Choroid plexus epithelial cell (primary cell): ENCODE results near the gene LPP.
A peak's percentile ranks its signal among the peaks of the same experiment; 100 is the strongest.

Experiments used
- DNase-seq: peaks from one replicate; pipeline ENCODE4 v3.0.0-alpha.2; 2010; ENCODE audit warnings: low read depth
- H3K4me3 ChIP-seq: 2 replicates; pipeline ENCODE4 v1.5.1; 2011; ENCODE audit warnings: low read depth, mild to moderate bottlenecking, control low read depth, low read length, moderate library complexity
- TF ChIP-seq, protein P1 (sequence below): conservative IDR thresholded peaks from 2 replicates; pipeline ENCODE4 v1.5.1; 2011; ENCODE audit warnings: low read depth, mild to moderate bottlenecking, control low read depth, inconsistent platforms, low read length, moderate library complexity

The LPP gene

DNA sequence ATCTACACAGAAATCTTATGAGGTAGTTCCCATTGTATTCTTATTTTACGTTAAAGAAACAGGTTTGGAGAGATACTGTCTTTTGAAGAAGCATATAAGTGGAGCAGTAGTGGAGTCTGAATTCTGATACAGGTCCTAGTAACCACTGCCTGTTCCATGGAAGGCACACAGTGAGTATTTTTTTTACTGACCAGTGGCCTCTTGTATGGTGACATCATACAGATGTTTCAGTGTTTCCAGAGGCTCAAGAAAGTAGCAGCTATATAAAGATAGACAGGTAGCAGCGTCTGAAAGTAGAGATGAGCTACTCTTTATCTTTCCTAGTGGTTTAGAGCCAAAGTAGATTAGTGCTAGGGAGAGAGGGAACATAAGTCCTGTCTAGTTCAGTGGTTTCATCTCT lies 173.5 kb downstream of the LPP start:
- TF ChIP-seq, protein P1, sequence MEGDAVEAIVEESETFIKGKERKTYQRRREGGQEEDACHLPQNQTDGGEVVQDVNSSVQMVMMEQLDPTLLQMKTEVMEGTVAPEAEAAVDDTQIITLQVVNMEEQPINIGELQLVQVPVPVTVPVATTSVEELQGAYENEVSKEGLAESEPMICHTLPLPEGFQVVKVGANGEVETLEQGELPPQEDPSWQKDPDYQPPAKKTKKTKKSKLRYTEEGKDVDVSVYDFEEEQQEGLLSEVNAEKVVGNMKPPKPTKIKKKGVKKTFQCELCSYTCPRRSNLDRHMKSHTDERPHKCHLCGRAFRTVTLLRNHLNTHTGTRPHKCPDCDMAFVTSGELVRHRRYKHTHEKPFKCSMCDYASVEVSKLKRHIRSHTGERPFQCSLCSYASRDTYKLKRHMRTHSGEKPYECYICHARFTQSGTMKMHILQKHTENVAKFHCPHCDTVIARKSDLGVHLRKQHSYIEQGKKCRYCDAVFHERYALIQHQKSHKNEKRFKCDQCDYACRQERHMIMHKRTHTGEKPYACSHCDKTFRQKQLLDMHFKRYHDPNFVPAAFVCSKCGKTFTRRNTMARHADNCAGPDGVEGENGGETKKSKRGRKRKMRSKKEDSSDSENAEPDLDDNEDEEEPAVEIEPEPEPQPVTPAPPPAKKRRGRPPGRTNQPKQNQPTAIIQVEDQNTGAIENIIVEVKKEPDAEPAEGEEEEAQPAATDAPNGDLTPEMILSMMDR = no peak
- H3K4me3 ChIP-seq = no peak overlapping the region
- DNase-seq = no peak

DNA sequence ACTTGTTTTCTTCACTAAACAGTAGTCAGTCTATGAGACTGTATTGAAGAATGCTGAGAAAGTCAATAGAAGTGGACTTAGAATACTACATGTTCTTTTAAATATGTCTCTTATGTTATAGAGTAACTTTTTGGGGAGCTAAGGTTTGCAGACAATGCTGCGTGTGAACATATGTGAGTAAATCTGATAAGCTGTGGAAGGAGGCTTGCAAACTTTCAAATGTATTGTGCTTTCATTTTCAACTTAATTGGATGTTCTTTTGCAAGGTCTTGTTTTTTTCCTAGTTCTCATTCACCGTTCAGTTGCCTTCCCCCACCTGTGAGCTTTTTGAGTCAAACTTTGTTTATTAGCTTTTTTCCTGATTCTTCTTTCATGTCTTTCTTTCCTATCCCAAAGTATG lies 176.2 kb downstream of the LPP start:
- TF ChIP-seq, protein P1 = no peak

DNA sequence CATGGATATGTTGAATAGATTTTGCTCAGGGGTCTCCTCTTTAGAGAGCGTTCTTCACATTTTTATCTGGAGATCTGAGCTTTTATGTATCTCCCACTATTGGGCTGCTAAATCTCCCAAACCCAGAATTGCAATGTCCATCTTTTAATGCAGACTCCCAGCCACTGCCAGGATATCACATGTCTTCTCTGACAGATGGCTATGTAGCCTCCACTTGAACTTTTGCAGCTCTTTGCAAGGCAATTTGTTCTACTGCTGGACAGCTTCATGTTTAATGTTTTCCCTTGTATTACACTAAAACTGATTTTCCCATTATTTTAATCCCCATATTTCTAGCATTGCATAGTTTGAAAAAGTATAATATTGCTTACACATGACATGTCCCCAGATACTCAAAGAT lies 177.2 kb downstream of the LPP start:
- no peak overlapping the region for H3K4me3 ChIP-seq
- peak; percentile 63 for DNase-seq

More for the DNA sequence above, 176.2 kb downstream of the LPP start:
- DNase-seq = no peak
- H3K4me3 ChIP-seq = no peak overlapping the region

DNA sequence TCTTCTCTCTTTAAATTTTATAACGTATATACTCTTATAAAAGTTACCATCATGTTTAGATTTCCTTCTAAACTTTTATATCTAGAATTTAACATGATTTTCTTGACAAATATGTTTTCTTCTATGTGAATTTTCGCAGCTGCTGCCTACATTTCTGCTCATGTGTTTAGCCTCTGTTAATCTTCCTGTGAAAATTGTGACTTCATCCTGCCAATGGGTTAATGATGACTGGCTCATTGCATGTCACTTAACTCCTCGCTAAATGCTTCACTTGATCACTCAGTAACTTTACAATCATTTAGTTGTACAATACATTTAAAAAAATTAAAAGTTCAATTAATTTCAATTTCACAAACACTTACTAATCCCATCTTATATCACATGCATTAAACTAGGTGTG lies 178.1 kb downstream of the LPP start:
- DNase-seq = no peak
- no peak overlapping the region for H3K4me3 ChIP-seq
- TF ChIP-seq, protein P1 = no peak

More for the DNA sequence above, 177.2 kb downstream of the LPP start:
- TF ChIP-seq, protein P1 = no peak

DNA sequence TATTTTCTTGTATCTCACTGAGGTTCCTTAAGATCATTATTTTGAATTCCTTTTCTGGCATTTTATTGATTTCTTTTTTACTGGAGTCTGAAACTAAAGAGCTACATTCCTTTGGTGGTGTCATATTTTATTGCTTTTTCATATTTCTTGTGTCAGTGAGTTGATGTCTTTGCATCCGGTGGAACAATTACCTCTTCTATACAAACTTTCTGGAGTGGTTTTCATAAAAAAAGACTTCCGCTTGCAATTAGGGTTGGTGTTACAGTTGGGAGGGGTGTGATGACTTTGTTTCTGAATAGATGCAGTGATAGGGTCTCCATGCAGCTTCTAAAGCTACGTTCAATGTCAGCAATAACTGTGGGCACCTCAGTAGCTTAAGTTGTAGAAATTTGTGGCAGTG lies 181.7 kb downstream of the LPP start:
- TF ChIP-seq, protein P1 = no peak
- H3K4me3 ChIP-seq = no peak overlapping the region
- no peak for DNase-seq

DNA sequence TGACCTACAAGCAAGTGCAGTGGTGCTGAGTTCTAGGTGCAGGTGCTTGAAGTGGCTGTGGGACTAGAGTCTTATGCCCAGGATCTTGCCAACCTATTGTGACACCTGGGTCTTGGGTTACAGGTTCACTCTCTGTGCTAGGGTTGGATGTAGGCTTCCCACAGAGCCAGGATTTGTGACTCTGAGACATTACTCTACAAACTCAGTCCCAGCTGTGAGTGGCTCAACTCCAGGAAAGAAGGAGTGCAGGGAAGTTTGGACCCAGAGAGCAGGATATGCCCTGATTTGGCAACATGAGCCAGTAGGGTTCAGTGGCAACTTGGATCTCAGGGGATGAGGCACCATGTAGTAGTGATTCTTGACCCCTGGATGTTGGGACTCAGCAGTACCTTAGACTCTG lies 182.2 kb downstream of the LPP start:
- DNase-seq = no peak
- H3K4me3 ChIP-seq = no peak overlapping the region
- TF ChIP-seq, protein P1 = no peak

DNA sequence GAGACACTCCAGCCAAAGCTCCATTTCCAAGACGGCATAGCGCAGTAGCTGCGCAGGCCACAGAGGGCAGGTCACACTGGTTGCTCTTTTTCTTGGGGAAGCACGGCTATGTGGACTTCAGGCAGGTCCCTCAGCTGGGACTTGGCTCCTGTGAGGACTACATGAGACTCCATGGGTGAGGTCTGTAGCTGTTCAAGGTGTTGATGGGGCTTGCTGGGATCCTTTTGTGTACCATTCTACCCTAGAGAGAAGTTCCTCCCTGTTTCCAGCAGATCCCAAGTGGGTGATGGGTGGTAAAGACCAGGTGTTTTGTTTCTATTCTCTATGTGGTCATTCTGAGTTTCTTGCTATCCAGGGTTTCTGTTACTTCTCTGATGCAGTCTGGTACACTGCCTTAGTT lies 183.3 kb downstream of the LPP start:
- no peak overlapping the region for H3K4me3 ChIP-seq
- TF ChIP-seq, protein P1 = no peak
- DNase-seq = no peak
